ENCODE measurements around the gene CCDC6. TPM values are rescaled to one million over a fixed set of nuclear protein-coding genes. Genes with fewer than 3 reads are reported as not detected.

The CCDC6 gene
- total and polyA plus RNA-seq, 2 of the 4 experiments (the other 2 are of a cell fraction) = 21.8 to 30.8 TPM

- Histone ChIP-seq H2AK9ac (replicated peaks; ENCODE audit: low read depth, low read length, poor library complexity) (no peak overlapping the region), H4K91ac (ENCODE audit: insufficient read depth, low read depth, low read length) (no peak overlapping the region), H3K27ac (ENCODE audit: insufficient read depth, low read length) (no peak overlapping the region), H2BK120ac (ENCODE audit: low read depth, low read length) (no peak overlapping the region), H2BK20ac (ENCODE audit: low read depth, low read length) (no peak overlapping the region), H2AK5ac (ENCODE audit: low read depth, low read length) (no peak overlapping the region), H2BK5ac (ENCODE audit: low read depth, low read length, poor library complexity, severe bottlenecking) (no peak overlapping the region), H2BK15ac (ENCODE audit: low read depth, low read length) (no peak overlapping the region), H4K5ac (ENCODE audit: low read depth, low read length) (no peak overlapping the region), H3K4me1 (ENCODE audit: control insufficient read depth, insufficient read depth, low read length) (no peaks in the 10 kb centered on the region; the same call in 1 of the 2 replicates), H3K4ac (ENCODE audit: low read depth, low read length) (no peak overlapping the region), H3K9me3 (ENCODE audit: control insufficient read depth, insufficient read depth, low read length) (no peaks in the 10 kb centered on the region), H3K23ac (ENCODE audit: low read depth, low read length) (no peak overlapping the region), H3K14ac (replicated peaks; ENCODE audit: low read depth, low read length) (no peak overlapping the region), H4K20me1 (ENCODE audit: insufficient read depth, low read length) (peaks cover 14% of the 10 kb centered on the region; the same call in 1 of the 2 replicates), H3K18ac (ENCODE audit: low read depth, low read length) (no peak overlapping the region), H3K9ac (ENCODE audit: low read depth, low read length) (no peak overlapping the region), H3K36me3 (ENCODE audit: control insufficient read depth, insufficient read depth, low read length) (no peaks in the 10 kb centered on the region), H3K79me1 (ENCODE audit: low read depth in 1 of 2, low read length in 2 of 2) (peaks cover 38 to 70% of the 10 kb centered on the region in 2 experiments), H2AFZ (replicated peaks; ENCODE audit: low read length, poor library complexity) (no peak overlapping the region), H3K56ac (ENCODE audit: extremely low read depth, insufficient read depth, low read length) (no peak overlapping the region), H3K27me3 (ENCODE audit: control insufficient read depth, insufficient read depth, low read length) (no peaks in the 10 kb centered on the region), H3K9me1 (ENCODE audit: insufficient read depth, low read length) (no peaks in the 10 kb centered on the region; the same call in 1 of the 2 replicates), H3K4me2 (ENCODE audit: low read depth, low read length) (no peak overlapping the region), H3K4me3 (ENCODE audit: insufficient read depth, low read depth, low read length) (no peak overlapping the region), H4K8ac (ENCODE audit: low read depth in 2 of 2, low read length in 2 of 2) (no peak overlapping the region)
- no TSS peak for BruUV-seq (replicated peaks)
- CTCF ChIA-PET = no interaction called here
- WGBS, 2 experiments (ENCODE audit: extremely low coverage in 2 of 2, insufficient read length in 1 of 2) = 92% methylated on average over 2 of the region's 4 CpGs; no CpG with 5 or more reads in 1 of the 2 experiments
- ATAC-seq (ENCODE audit: low read depth) (no peak), DNase-seq (no peak)
- in situ Hi-C loops (cut with MboI; ENCODE audit: low sequenced_read_pairs) = loop anchor here (25.0 kb wide), 1 partner anchor 533 kb away; no protein-coding TSS in a partner anchor
- dilution Hi-C loops (cut with HindIII; ENCODE audit: low sequenced_read_pairs, unreplicated experiment) = no loop called here
- TF ChIP-seq BHLHE40 (IDR thresholded peaks at IDR 0.05; ENCODE audit: low read depth, low read length) (no peak), MAZ (IDR thresholded peaks at IDR 0.05; ENCODE audit: borderline replicate concordance, low read depth, low read length) (no peak), CEBPB (IDR thresholded peaks at IDR 0.05; ENCODE audit: low read depth, low read length) (no peak), CTCF (conservative IDR thresholded peaks at IDR 0.05; ENCODE audit: low read depth, low read length) (no peak), RCOR1 (IDR thresholded peaks at IDR 0.05; ENCODE audit: insufficient replicate concordance, low read length) (no peak), MXI1 (IDR thresholded peaks at IDR 0.05; ENCODE audit: borderline replicate concordance, low read depth, low read length) (no peak), RFX5 (IDR thresholded peaks at IDR 0.05; ENCODE audit: low read depth, low read length) (no peak), SMC3 (IDR thresholded peaks at IDR 0.05; ENCODE audit: low read depth, low read length) (no peak), RAD21 (IDR thresholded peaks at IDR 0.05; ENCODE audit: low read length) (no peak), MAFK (IDR thresholded peaks at IDR 0.05; ENCODE audit: low read depth, low read length) (no peak), ELK1 (IDR thresholded peaks at IDR 0.05; ENCODE audit: borderline replicate concordance, low read depth, low read length) (no peak), FOS (IDR thresholded peaks at IDR 0.05; ENCODE audit: low read depth, low read length) (no peak), CHD1 (IDR thresholded peaks at IDR 0.05; ENCODE audit: low read depth, low read length) (no peak), USF2 (IDR thresholded peaks at IDR 0.05; ENCODE audit: low read depth, low read length) (no peak), NFE2L2 (IDR thresholded peaks at IDR 0.05; ENCODE audit: low read depth, low read length) (no peak), POLR2A (IDR thresholded peaks at IDR 0.05; ENCODE audit: low read depth, low read length) (no peak)
- intact Hi-C loops (cut with micrococcal nuclease) = no loop called here
- POLR2A ChIA-PET (ENCODE audit: unreplicated experiment) = no interaction called here
Measured at GRCh38 chr10:59879363-59879913, 26.9 kb downstream of the CCDC6 start.

Measured in IMR-90 (cell line).